ENCODE data around the gene GLT8D1. TPM values are rescaled to one million over a fixed set of nuclear protein-coding genes. Genes with fewer than 3 reads are reported as not detected.
"Not testable (repeated sequence)": the region's sequence is repeated elsewhere in the genome, so short reads cannot be mapped to it uniquely, and the experiment has no call there.

Gene GLT8D1
- 55.8 TPM for total RNA-seq

DNA sequence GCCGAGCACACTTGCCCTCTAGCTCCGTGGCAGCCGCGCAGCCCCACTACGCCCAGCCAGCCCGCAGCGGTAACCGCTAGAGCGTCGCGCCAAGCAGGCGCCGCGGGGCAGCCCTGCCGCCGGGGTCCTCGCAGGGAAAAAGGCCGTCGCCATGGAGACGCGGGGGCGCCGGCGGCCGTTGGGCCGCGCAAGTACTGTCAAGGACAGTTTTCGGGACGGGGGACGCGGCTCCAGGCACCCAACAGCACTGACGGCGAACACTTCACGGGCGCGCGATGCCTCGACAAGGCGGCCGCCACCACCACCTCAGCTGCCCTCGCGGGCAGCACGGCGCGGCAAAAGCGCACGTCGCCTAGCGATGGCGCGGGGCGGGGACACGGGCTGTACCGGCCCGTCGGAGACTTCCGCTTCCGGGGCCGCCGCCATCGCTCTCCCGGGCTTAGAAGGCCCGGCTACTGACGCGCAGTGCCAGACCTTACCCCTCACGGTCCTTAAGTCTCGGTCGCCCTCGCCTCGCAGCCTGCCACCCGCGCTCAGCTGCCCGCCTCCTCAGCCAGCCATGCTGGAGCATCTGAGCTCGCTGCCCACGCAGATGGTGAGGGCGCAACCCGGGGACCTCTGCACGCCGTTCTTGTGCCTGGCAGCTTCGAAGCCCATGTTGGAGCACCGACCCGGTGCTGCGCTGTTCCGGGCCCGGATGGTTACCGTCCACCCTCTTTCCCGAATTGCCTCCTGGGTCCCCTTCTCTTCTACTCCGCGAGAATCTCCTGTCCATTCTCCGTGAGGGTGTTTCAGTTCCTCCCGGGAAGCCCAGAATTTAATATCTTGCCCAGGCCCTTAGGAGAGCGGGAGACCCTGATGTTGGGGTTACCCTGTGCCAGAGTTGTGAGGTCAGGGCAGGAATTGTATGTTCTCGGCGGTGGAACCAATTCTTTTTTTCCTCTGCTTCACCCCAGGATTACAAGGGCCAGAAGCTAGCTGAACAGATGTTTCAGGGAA is at the start of gene GLT8D1, which contains the start of gene SPCS1:
Gene GLT8D1, minus strand, starts transcription at position 104 of the 999 bp plus-strand sequence. CDS start 5,331 bp downstream, outside the sequence.
Gene SPCS1, plus strand, starts transcription at position 419 of the 999 bp plus-strand sequence. Its CDS starts 141 bp downstream, at position 560.
- intact Hi-C loops (cut with DNase I), result no loop called here
- DNase-seq (ENCODE audit: low spot score) (peak; percentile 90), ATAC-seq (peak; percentile 95)

DNA sequence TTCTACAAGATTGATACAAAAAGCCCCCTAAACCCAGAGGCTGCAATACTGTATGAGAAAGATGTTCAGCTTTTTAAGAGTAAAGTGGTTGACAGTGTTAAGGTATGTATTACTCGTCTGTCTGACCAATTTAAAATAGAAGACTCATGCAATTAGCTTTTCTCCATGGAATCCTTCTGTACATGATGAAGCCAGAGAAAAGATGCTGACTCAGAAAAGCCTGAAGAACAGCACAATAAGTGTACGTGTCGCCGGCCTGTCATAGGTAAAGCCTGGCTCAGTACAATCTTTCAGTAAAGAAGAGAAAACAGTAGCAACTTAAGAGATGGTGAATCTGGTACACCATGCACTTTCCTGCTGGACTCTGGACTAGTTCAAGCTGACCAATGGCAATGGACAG is 48.8 kb upstream of the GLT8D1 start:
- intact Hi-C loops (cut with DNase I), result no loop called here
- DNase-seq (ENCODE audit: low spot score), result no peak
- no peak for ATAC-seq

GRCh38 chr3:52752045-52752660 is 46.6 kb upstream of the GLT8D1 start:
- DNase-seq (ENCODE audit: low spot score), result no peak
- intact Hi-C loops (cut with DNase I), result no loop called here

GRCh38 chr3:52743721-52744120 is 38.1 kb upstream of the GLT8D1 start:
- ATAC-seq (no peak), DNase-seq (ENCODE audit: low spot score) (no peak)
- intact Hi-C loops (cut with DNase I), result no loop called here

More at GRCh38 chr3:52752045-52752660, 46.6 kb upstream of the GLT8D1 start:
- no peak for ATAC-seq

DNA sequence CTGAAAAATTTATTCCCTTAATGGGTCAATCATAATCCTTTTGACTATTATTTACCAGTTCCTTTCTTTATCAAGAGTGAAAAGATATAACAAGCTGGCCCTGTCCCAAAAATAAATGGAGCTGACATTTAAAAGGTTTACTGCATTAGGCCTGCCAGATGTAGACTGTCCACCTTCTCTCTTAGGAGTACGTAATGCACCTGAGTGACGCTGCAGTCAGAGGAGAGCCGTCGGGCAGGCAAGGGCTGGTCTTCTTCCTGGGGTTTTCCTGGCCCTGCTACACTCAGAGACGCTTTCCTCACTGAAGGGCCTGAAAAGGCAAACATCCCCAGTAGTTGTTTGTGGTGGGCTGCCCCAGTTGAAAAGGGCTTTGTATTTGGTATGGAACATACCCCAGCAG is 37.6 kb upstream of the GLT8D1 start:
- DNase-seq (ENCODE audit: low spot score) (no peak), ATAC-seq (no peak)
- intact Hi-C loops (cut with DNase I), result no loop called here

DNA sequence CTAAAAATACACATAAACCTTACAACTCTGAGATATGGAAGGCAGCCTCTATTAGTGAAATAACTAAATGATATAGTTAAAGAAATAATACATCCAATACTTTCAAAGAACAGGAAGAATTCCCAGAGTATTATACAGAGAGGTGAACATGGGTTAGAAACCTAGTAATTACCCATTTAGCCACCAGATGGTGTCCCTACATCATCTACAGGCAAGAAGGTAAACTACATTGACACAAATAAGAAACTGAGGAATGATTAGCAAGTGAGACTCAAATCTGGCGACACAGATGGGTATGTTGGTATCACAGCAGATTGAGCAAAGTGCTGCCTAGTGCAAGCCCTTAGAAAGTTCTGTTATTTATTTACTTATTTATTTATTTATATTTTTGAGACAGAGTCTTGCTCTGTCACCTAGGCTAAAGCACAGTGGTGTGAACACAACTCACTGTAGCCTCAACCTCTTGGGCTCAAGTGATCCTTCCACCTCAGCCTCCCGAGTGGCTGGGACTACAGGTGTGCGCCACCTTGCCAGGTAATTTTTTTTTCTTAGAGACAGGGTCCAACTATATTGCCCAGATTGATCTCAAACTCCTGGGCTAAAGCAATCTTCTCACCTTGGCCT is 36.9 kb upstream of the GLT8D1 start:
- DNase-seq (ENCODE audit: low spot score), result no peak
- ATAC-seq, result no peak
- intact Hi-C loops (cut with DNase I), result no loop called here

DNA sequence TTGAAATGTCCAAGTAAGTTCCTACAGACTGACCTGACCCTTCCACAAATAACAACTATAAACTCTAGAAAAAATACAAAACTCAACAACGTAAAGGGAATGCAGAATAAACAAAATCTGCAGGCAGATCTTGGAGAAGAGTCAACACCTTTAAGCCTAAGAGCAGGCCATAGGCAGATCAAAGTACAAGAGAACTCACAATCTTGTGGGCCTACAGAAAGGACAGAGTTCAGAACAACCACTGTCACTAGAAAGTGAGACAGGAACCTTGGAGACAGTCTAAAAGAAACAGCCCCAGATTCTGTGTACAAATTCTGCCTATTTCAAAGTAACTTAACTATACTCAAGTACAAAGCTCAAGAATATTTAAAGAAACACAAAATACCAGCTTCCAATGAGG is 34.1 kb upstream of the GLT8D1 start:
- intact Hi-C loops (cut with DNase I), result no loop called here
- no peak for DNase-seq (ENCODE audit: low spot score)
- ATAC-seq, result no peak

DNA sequence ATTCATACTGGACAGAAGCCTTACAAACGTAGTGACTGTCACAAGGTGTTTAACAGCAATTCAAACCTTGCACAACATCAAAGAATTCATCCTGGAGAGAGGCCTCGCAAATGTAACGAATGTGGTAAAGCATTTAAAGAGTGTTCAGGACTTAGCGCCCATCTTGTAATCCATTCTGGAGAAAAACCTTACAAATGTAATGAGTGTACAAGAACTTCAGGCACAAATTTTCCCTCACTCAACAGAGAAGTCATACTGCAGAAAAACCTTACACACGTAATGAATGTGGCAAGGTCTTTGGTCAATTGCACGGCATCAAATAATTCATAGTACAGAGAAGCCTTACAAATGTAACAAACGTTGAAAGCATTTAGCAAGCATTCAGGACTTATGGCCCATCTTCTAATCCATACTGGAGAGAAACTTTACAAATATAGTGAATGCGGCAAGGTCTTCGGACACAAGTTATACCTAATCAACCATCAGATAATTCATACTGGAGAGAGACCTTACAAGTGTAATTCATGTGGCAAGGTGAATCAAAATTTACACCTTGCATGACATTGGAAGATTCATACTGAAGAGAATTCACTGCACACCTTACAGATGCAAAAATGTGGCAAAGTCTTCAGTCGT is 27.8 kb upstream of the GLT8D1 start:
- intact Hi-C loops (cut with DNase I), result no loop called here
- ATAC-seq, result no peak
- DNase-seq (ENCODE audit: low spot score), result no peak

GRCh38 chr3:52731590-52731989 is 26.0 kb upstream of the GLT8D1 start:
- no peak for DNase-seq (ENCODE audit: low spot score)
- no peak for ATAC-seq
- intact Hi-C loops (cut with DNase I), result no loop called here

- ATAC-seq, result no peak
- no peak for DNase-seq (ENCODE audit: low spot score)
- intact Hi-C loops (cut with DNase I), result no loop called here
Observed at GRCh38 chr3:52730681-52731080, 25.1 kb upstream of the GLT8D1 start.

DNA sequence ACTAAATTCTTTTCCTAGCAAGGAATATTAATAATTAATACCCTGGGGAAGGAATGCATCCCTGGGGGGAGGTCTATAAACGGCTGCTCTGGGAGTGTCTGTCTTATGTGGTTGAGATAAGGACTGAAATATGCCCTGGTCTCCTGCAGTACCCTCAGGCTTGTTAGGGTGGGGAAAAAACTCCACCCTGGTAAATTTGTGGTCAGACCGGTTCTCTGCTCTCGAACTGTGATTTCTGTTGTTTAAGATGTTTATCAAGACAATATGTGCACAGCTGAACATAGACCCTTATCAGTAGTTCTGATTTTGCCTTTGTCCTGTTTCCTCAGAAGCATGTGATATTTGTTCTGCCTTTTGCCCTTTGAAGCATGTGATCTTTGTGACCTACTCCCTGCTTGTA is 23.2 kb upstream of the GLT8D1 start:
- intact Hi-C loops (cut with DNase I); ATAC-seq; DNase-seq (ENCODE audit: low spot score): not testable (repeated sequence)

DNA sequence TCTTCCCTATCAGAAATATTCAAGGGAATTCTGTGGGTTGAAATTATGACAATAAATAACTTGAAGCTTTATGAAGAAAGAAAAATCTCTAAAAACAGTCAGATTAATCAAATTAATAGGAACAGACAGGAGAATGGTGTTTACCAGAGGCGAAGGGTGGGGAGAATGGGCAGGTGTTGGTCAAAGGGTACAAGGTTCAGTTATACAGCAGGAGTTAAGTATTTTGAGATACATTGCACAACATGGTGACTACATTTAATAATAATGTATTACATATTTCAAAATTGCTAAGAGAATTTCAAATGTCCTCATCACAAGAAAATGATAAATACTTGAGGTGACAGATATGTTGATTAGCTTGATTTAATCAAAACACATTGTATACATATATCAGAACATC is 18.9 kb upstream of the GLT8D1 start:
- no peak for ATAC-seq

DNA sequence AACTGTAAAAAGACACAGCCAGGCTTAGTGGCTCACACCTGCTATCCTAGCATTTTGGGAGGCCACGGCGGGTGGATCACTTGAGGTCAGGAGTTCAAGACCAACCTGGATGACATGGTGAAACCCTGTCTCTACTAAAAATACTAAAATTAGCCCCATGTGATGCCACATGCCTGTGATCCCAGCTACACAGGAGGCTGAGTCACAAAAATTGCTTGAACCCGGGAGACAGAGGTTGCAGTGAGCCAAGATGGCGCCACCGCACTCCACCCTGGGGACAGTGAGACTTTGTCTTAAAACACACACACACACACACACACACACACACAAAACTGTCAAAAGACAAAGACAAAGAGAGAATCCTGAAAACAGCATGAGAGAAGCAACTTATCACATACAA is 18.3 kb upstream of the GLT8D1 start:
- intact Hi-C loops (cut with DNase I), result no loop called here

More for the DNA sequence above, 18.9 kb upstream of the GLT8D1 start:
- DNase-seq (ENCODE audit: low spot score), result no peak
- intact Hi-C loops (cut with DNase I), result no loop called here

DNA sequence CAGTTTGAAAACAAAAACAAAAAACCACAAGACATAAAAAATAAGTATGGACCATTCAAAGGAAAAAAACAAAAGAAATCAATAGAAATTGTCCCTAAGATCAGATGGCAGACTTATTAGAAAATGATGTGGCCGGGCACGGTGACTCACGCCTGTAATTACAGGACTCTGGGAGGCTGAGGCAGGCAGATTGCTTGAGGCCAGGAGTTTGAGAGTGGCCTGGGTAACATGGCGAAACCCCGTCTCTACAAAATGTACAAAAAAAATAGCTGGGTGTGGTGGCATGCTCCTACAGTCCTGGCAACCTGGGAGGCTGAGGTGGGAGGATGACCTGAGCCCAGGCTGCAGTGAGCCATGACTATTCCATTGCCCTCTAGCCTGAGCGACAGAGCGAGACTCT is 16.9 kb upstream of the GLT8D1 start:
- ATAC-seq (no peak), DNase-seq (ENCODE audit: low spot score) (no peak)
- intact Hi-C loops (cut with DNase I), result no loop called here

More for the DNA sequence above, 18.3 kb upstream of the GLT8D1 start:
- DNase-seq (ENCODE audit: low spot score) (no peak), ATAC-seq (no peak)

- intact Hi-C loops (cut with DNase I), result no loop called here
- DNase-seq (ENCODE audit: low spot score) (no peak), ATAC-seq (no peak)
Observed at GRCh38 chr3:52721730-52722008, 16.1 kb upstream of the GLT8D1 start.

GRCh38 chr3:52721002-52721729 is 15.6 kb upstream of the GLT8D1 start:
- peak; percentile 68 for ATAC-seq
- intact Hi-C loops (cut with DNase I), result no loop called here

GRCh38 chr3:52719618-52720017 is 14.0 kb upstream of the GLT8D1 start:
- DNase-seq (ENCODE audit: low spot score) (no peak), ATAC-seq (no peak)
- intact Hi-C loops (cut with DNase I), result no loop called here

More at GRCh38 chr3:52721002-52721729, 15.6 kb upstream of the GLT8D1 start:
- DNase-seq (ENCODE audit: low spot score), result no peak

GRCh38 chr3:52715714-52716305 is 10.2 kb upstream of the GLT8D1 start:
- DNase-seq (ENCODE audit: low spot score), result no peak
- intact Hi-C loops (cut with DNase I), result no loop called here
- ATAC-seq, result no peak

Measured in sciatic nerve (tissue), 2 donors.